Common myeloid progenitor, CD34-positive (primary cell): ENCODE data around the gene MRO.
A peak's percentile ranks its signal among the peaks of the same experiment; 100 is the strongest.

Experiments
- CTCF ChIA-PET: fragments of 350-600 bp; sonication (Branson Sonifier 250); formaldehyde crosslinking; loops from one replicate; lab custom pipeline; 2021; ENCODE audit warnings: antibody characterized with exemption; lab: Charles Lee
- POLR2A ChIA-PET: fragments of 350-600 bp; sonication (Branson Sonifier 250); formaldehyde crosslinking; loops from one replicate; lab custom pipeline; 2021; ENCODE audit warnings: antibody characterized with exemption; lab: Charles Lee
- DNase-seq, 3 donors: peaks; one replicate each; pipeline versions ENCODE4 v3.0.0 to v3.0.0-alpha.2; 2013
- H3K27ac ChIP-seq, 2 experiments: 1 replicate in 1 of 2; 2 replicates in 1 of 2; pipeline ENCODE4 v1.7.0; 2013; ENCODE audit warnings: inconsistent platforms in 2 of 2, low read length in 2 of 2, mild to moderate bottlenecking in 2 of 2, low read depth in 1 of 2, moderate library complexity in 1 of 2; ENCODE audit not compliant: severe bottlenecking in 2 of 2, insufficient read depth in 1 of 2, poor library complexity in 1 of 2
- H3K27me3 ChIP-seq, 5 experiments: replicated peaks in 2 of 5; 1 replicate in 3 of 5; 2 replicates in 2 of 5; pipeline versions ENCODE4 v1.6.1 to v1.7.0; 2013; ENCODE audit warnings: low read length in 4 of 5, mild to moderate bottlenecking in 2 of 5, moderate library complexity in 2 of 5, inconsistent platforms in 1 of 5; ENCODE audit not compliant: insufficient read depth in 5 of 5, control insufficient read depth in 4 of 5
- H3K36me3 ChIP-seq, 4 experiments: 1 replicate in 2 of 4; 2 replicates in 2 of 4; pipeline versions ENCODE4 v1.6.1 to v1.7.0; 2013; ENCODE audit warnings: low read length in 3 of 4, control low read depth in 1 of 4, mild to moderate bottlenecking in 1 of 4; ENCODE audit not compliant: control insufficient read depth in 4 of 4, insufficient read depth in 4 of 4
- H3K4me1 ChIP-seq, 4 experiments: 1 replicate in 3 of 4; 2 replicates in 1 of 4; pipeline versions ENCODE4 v1.6.1 to v1.7.1; 2013; ENCODE audit warnings: low read length in 3 of 4, mild to moderate bottlenecking in 3 of 4, control low read depth in 1 of 4, inconsistent platforms in 1 of 4, moderate library complexity in 1 of 4; ENCODE audit not compliant: control insufficient read depth in 4 of 4, insufficient read depth in 4 of 4; ENCODE audit errors: control extremely low read depth in 1 of 4
- H3K4me3 ChIP-seq, 7 experiments: 1 replicate in 4 of 7; 2 replicates in 3 of 7; pipeline versions ENCODE4 v1.5.1 to v1.7.0; 2013; ENCODE audit warnings: mild to moderate bottlenecking in 7 of 7, low read length in 6 of 7, moderate library complexity in 6 of 7, inconsistent platforms in 2 of 7, low read depth in 2 of 7, control low read depth in 1 of 7; ENCODE audit not compliant: insufficient read depth in 4 of 7, control insufficient read depth in 1 of 7; ENCODE audit errors: extremely low read depth in 1 of 7
- H3K9me3 ChIP-seq, 5 experiments: 1 replicate in 4 of 5; 2 replicates in 1 of 5; pipeline versions ENCODE4 v1.6.1 to v1.7.1; 2013; ENCODE audit warnings: low read length in 4 of 5, mild to moderate bottlenecking in 2 of 5, inconsistent platforms in 1 of 5, low read depth in 1 of 5, moderate library complexity in 1 of 5; ENCODE audit not compliant: control insufficient read depth in 4 of 5, insufficient read depth in 2 of 5; ENCODE audit errors: control extremely low read depth in 1 of 5
- WGBS: methylation state at CpG from one replicate; pipeline ENCODE4 v1.1.5; 2013; ENCODE audit not compliant: insufficient coverage; 5-methylcytosine and 5-hydroxymethylcytosine counted together

The MRO gene

GRCh38 chr18:50826027-50826426 is 6.2 kb upstream of the MRO start:
- H3K36me3 ChIP-seq: no peaks in the 10 kb centered on the region
- H3K27me3 ChIP-seq: no peaks in the 10 kb centered on the region
- no peak for DNase-seq
- ChIA-PET POLR2A (no interaction called here), CTCF (no interaction called here)
- H3K4me3 ChIP-seq: no peak overlapping the region
- no peak overlapping the region for H3K27ac ChIP-seq
- H3K9me3 ChIP-seq: no peaks in the 10 kb centered on the region
- H3K4me1 ChIP-seq: peaks cover under 1 to 2% (median 1%) of the 10 kb centered on the region in 4 experiments
- WGBS: no CpG with 5 or more reads among the region's 5 CpGs

- Histone ChIP-seq H3K27ac (no peak overlapping the region), H3K4me1 (peaks cover 2 to 5% (median 4%) of the 10 kb centered on the region in 4 experiments), H3K4me3 (no peak overlapping the region), H3K36me3 (no peaks in the 10 kb centered on the region), H3K9me3 (no peaks in the 10 kb centered on the region), H3K27me3 (no peaks in the 10 kb centered on the region)
- 100% methylated on average over 2 of the region's 2 CpGs for WGBS
- POLR2A ChIA-PET: no interaction called here
- DNase-seq: no peak
- CTCF ChIA-PET: no interaction called here
Measured at GRCh38 chr18:50825621-50826020, 5.8 kb upstream of the MRO start.

GRCh38 chr18:50822756-50823155 is 2.9 kb upstream of the MRO start:
- Histone ChIP-seq H3K27ac (no peak overlapping the region), H3K27me3 (peaks cover 0 to 5% (median 2%) of the 10 kb centered on the region in 5 experiments), H3K9me3 (no peaks in the 10 kb centered on the region), H3K4me1 (peaks cover 9 to 19% (median 15%) of the 10 kb centered on the region in 4 experiments), H3K36me3 (no peaks in the 10 kb centered on the region), H3K4me3 (no peak overlapping the region)
- CTCF ChIA-PET: interaction anchor here (1.0 kb wide), 1 partner anchor 232 kb away, joined by 3 read pairs; no protein-coding TSS in a partner anchor
- WGBS: 97% methylated on average over 10 of the region's 10 CpGs
- POLR2A ChIA-PET: no interaction called here
- DNase-seq: no peak

GRCh38 chr18:50820901-50821520 is 1.2 kb upstream of the MRO start:
- H3K27ac ChIP-seq: no peak overlapping the region
- H3K36me3 ChIP-seq: no peaks in the 10 kb centered on the region
- 0% methylated on average over 1 of the region's 5 CpGs for WGBS
- H3K4me1 ChIP-seq: peaks cover 9 to 19% (median 15%) of the 10 kb centered on the region in 4 experiments
- ChIA-PET CTCF (interaction anchor here (0.6 to 4.5 kb wide), 15 partner anchors 12 to 239 kb away, joined by 3 to 27 read pairs (median 4); no protein-coding TSS in a partner anchor), POLR2A (no interaction called here)
- peak in 2 of 3 donors; percentile 44 to 56 for DNase-seq
- peak overlapping the region in 1 of 7 experiments; percentile 10 for H3K4me3 ChIP-seq
- H3K9me3 ChIP-seq: no peaks in the 10 kb centered on the region
- H3K27me3 ChIP-seq: peaks cover 0 to 5% (median 2%) of the 10 kb centered on the region in 5 experiments

GRCh38 chr18:50819027-50819727 is 639 bp downstream of the MRO start:
- Histone ChIP-seq H3K27me3 (peaks cover 0 to 5% (median 2%) of the 10 kb centered on the region in 5 experiments), H3K4me1 (peaks cover 9 to 19% (median 15%) of the 10 kb centered on the region in 4 experiments), H3K27ac (no peak overlapping the region), H3K36me3 (no peaks in the 10 kb centered on the region), H3K4me3 (peak overlapping the region in 6 of 7 experiments; percentile 48 to 78 (median 66)), H3K9me3 (no peaks in the 10 kb centered on the region)
- 19% methylated on average over 14 of the region's 16 CpGs for WGBS
- ChIA-PET CTCF (interaction anchor here (0.5 to 4.5 kb wide), 7 partner anchors 12 to 231 kb away, joined by 3 to 27 read pairs (median 5); no protein-coding TSS in a partner anchor), POLR2A (no interaction called here)
- DNase-seq: no peak

GRCh38 chr18:50816419-50817166 is 3.2 kb downstream of the MRO start:
- POLR2A ChIA-PET: no interaction called here
- CTCF ChIA-PET: interaction anchor here (1.1 to 1.4 kb wide), 4 partner anchors 12 to 235 kb away, joined by 3 to 6 read pairs (median 4); no protein-coding TSS in a partner anchor
- no peak overlapping the region for H3K27ac ChIP-seq

More at GRCh38 chr18:50816419-50817166, 3.2 kb downstream of the MRO start:
- Histone ChIP-seq H3K4me3 (no peak overlapping the region), H3K27me3 (peaks cover 0 to 5% (median 2%) of the 10 kb centered on the region in 5 experiments), H3K36me3 (no peaks in the 10 kb centered on the region), H3K9me3 (peaks cover 0 to 5% (median 0%) of the 10 kb centered on the region in 5 experiments), H3K4me1 (peaks cover 9 to 19% (median 15%) of the 10 kb centered on the region in 4 experiments)
- WGBS: 90% methylated on average over 3 of the region's 7 CpGs
- DNase-seq: no peak
